Measurements from ENCODE around the gene ATXN10. TPM values are rescaled to one million over a fixed set of nuclear protein-coding genes. Genes with fewer than 3 reads are reported as not detected.

Gene ATXN10
- total RNA-seq, 1 donor from 2014 or later, result 99.7 TPM

DNA sequence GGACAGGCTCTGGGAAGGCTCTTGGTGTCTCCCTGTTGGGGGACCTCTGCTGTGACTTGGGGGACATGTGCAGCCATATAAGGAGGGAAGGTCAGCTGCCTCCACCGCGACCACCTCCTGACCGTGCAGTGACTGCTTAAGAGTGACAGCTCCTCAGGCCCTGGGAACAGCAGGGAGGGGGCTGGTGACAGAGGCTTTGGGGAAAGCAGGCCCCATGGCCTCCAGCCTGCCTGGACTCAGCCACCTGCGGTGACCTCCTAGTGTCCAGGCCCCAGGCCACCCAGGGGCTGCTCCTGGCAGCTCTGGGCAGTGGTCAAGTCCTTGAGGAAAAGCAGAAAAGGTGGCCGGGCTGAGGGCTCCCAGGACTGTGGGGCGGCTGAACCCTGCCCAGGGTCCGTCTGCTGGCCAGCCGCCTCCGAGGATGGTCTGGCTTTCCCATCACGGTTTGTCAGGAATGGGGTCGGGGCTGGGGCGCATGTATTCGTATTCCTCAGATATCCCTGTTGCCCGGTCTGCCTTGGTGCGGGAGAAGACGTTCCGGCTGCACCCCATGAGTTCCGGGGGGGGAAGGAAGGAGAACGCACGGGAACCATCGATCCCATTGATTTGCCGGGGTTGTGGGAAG, 208.6 kb downstream of the ATXN10 start:
- TF ChIP-seq CTCF (IDR thresholded peaks at IDR 0.05), result no peak
- no peak overlapping the region for H3K4me3 Mint-ChIP-seq

DNA sequence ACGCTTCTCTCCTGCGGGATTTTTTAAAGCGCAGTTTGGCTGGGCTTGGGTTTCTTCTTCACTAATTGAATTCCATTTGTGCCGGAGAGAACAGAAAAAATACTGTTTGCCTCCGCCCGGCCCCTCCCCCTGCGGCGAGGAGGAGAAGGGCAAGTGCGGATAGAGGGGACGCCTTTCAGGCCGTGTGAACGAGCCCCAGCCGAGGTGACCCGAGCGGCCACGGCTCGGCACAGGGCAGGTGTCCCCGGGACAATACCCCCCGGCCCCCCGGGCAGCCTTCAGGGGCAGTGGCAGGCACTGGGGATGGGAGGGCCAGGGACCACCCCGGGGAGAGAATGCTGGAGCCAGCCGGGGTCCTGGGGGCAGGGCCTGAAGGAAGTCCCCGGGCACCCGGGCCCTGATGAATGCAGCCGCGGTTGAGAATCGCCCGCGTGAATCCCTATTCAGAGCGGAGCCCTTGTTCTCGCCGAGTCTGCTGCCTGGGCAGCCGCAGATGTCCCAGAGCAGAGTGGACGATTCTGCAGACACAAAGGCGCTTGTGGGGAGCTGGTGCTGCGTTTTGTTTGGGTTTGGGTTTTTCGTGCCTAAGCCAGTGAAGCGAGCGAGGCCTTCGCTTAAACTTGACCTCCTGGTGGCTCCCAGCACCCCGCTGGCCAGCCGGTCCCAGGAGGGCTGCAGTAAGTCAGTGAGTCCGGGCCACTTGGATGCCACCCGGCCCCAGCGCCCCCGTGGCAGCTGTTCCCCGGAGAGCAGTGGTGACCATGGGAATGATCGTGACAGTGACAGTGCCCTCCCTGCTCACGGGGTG, 209.3 kb downstream of the ATXN10 start:
- CTCF ChIA-PET, result no interaction called here
- no peak overlapping the region for H3K27ac Mint-ChIP-seq
- no peaks in the 10 kb centered on the region for H3K36me3 Mint-ChIP-seq (ENCODE audit: low read depth)
- H3K27me3 Mint-ChIP-seq, result peaks cover 38% of the 10 kb centered on the region
- H3K4me3 Mint-ChIP-seq, result no peak overlapping the region
- DNase-seq (no peak), ATAC-seq (ENCODE audit: low read depth) (no peak)
- TF ChIP-seq CTCF (IDR thresholded peaks at IDR 0.05), result no peak
- intact Hi-C loops (cut with micrococcal nuclease), result no loop called here
- no peaks in the 10 kb centered on the region for H3K4me1 Mint-ChIP-seq
- POLR2A ChIA-PET, result no interaction called here
- H3K9me3 Mint-ChIP-seq, result no peaks in the 10 kb centered on the region

More for the DNA sequence above, 208.6 kb downstream of the ATXN10 start:
- Mint-ChIP-seq H3K27ac (no peak overlapping the region), H3K36me3 (ENCODE audit: low read depth) (no peaks in the 10 kb centered on the region), H3K4me1 (no peaks in the 10 kb centered on the region), H3K9me3 (no peaks in the 10 kb centered on the region), H3K27me3 (peaks cover 38% of the 10 kb centered on the region)
- intact Hi-C loops (cut with micrococcal nuclease), result no loop called here
- DNase-seq, result no peak
- ChIA-PET POLR2A (no interaction called here), CTCF (no interaction called here)
- no peak for ATAC-seq (ENCODE audit: low read depth)

- CTCF ChIA-PET, result no interaction called here
- intact Hi-C loops (cut with micrococcal nuclease), result no loop called here
- POLR2A ChIA-PET, result no interaction called here
- no peaks in the 10 kb centered on the region for H3K36me3 Mint-ChIP-seq (ENCODE audit: low read depth)
- no peak for ATAC-seq (ENCODE audit: low read depth)
- TF ChIP-seq CTCF (IDR thresholded peaks at IDR 0.05), result no peak
- H3K27me3 Mint-ChIP-seq, result peaks cover 38% of the 10 kb centered on the region
- no peak overlapping the region for H3K4me3 Mint-ChIP-seq
- no peaks in the 10 kb centered on the region for H3K4me1 Mint-ChIP-seq
- no peak for DNase-seq
- H3K27ac Mint-ChIP-seq, result no peak overlapping the region
- no peaks in the 10 kb centered on the region for H3K9me3 Mint-ChIP-seq
Measured at GRCh38 chr22:45881524-45881875, 209.9 kb downstream of the ATXN10 start.

DNA sequence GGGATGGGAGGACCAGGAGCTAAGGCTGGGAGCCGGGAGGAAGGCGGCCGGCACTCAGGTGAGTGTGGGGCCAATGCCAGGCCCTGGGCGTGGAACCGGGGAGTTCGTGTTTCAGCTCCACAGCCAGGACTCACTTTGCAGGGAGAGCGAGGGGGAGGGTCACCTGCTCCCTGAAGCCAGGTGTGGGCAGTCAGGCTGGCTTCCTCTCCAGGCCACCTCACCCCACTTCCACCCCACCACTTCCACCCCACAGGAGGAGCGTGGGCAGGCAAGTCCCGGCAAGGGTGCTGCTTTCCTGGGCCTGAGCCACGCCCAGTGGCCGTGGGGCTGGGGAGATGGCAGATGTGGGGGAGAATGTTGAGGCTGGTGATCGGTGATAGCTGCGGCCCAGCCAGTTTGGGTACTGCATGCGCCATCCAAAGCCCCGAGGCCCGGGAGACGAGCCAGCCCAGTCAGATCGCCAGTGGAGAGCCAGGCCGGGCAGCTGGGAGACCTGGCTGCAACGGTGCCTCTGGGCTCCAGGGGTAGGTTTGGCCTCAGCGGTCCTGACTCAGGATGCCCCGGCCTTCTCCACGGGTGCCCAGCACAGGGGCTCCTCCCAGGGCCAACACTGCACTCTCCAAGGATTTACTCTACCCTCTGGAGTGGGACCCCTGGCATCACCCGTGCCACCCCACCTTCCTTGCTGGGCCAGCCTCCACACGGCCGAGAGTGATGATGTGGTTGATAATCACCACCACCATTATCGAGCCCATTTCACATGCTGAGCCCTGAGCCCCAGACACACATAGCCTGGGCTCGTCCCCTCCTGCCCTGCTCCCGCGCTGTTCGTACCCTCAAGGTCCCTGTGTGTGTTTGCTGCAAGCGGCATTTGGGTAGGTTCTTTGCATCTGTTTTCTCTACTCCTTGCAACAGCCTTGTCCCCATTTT, 211.5 kb downstream of the ATXN10 start:
- Mint-ChIP-seq H3K4me3 (no peak overlapping the region), H3K27me3 (peaks cover 32% of the 10 kb centered on the region), H3K27ac (no peak overlapping the region), H3K9me3 (no peaks in the 10 kb centered on the region), H3K36me3 (ENCODE audit: low read depth) (no peaks in the 10 kb centered on the region), H3K4me1 (no peaks in the 10 kb centered on the region)
- ATAC-seq (ENCODE audit: low read depth) (no peak), DNase-seq (no peak)
- intact Hi-C loops (cut with micrococcal nuclease), result no loop called here
- ChIA-PET CTCF (no interaction called here), POLR2A (no interaction called here)
- no peak for TF ChIP-seq CTCF (IDR thresholded peaks at IDR 0.05)

DNA sequence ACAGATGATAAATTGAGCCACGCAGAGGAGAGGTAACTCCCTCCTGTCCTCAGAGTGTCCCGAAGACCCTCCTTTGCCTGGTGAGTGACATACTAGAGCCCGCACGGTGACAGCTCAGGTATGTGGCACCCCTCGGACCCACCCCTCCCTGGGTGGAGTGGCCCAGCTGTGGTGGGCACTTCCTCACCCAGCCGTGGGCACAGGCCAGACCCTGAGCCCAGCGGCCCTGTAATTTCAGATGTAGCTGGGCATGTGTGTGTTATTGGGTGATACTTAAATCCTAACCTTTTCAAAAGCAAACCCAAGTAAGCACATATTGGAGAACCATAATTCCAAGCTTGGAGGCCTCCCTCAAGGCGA, 212.2 kb downstream of the ATXN10 start:
- peaks cover 31% of the 10 kb centered on the region for H3K27me3 Mint-ChIP-seq
- POLR2A ChIA-PET, result no interaction called here
- CTCF ChIA-PET, result no interaction called here

More for the DNA sequence above, 212.2 kb downstream of the ATXN10 start:
- Mint-ChIP-seq H3K4me3 (no peak overlapping the region), H3K4me1 (no peaks in the 10 kb centered on the region), H3K36me3 (ENCODE audit: low read depth) (no peaks in the 10 kb centered on the region), H3K9me3 (no peaks in the 10 kb centered on the region), H3K27ac (no peak overlapping the region)
- DNase-seq, result no peak
- intact Hi-C loops (cut with micrococcal nuclease), result no loop called here
- no peak for ATAC-seq (ENCODE audit: low read depth)
- TF ChIP-seq CTCF (IDR thresholded peaks at IDR 0.05), result no peak

Data from activated B cell treated with CpG ODN at 0.5 μM for 24 hours (primary cell).